PC-9 (cell line): Measurements from ENCODE around the gene NOC4L.

Experiments used
- CTCF ChIP-seq: fragments of 200-600 bp; sonication (generic); conservative IDR thresholded peaks from 2 replicates; pipeline ENCODE4 v1.6.1; 2017; ENCODE audit warnings: mixed run types, antibody characterized with exemption, mild to moderate bottlenecking, moderate library complexity
- EZH2 ChIP-seq: fragments of 200-600 bp; sonication (generic); IDR thresholded peaks from 2 replicates; pipeline ENCODE4 v1.8.0; 2017; ENCODE audit warnings: antibody characterized with exemption, low read depth

- TF ChIP-seq EZH2: no peak
- TF ChIP-seq CTCF: no peak
Measured at GRCh38 chr12:132182711-132183365, 38.6 kb downstream of the NOC4L start.
